Daoy (cell line): ENCODE data around the gene PCNX1. TPM values are rescaled to one million over a fixed set of nuclear protein-coding genes. Genes with fewer than 3 reads are reported as not detected.
"Not testable (repeated sequence)": the region's sequence is repeated elsewhere in the genome, so short reads cannot be mapped to it uniquely, and the experiment has no call there.

Experiments
- DNase-seq: peaks from one replicate; pipeline ENCODE4 v3.0.0-alpha.2; 2015; ENCODE audit warnings: low read depth
- total RNA-seq: library from RNA; depleted of rRNA; stranded (reverse); fragments of >200 nt; shearing (Covaris generic); gene quantifications from 2 replicates; pipeline ENCODE4 v1.2.3, GENCODE V29; 2014

The PCNX1 gene
- total RNA-seq, 1 experiment from 2014 or later, result 21.6 TPM

DNA sequence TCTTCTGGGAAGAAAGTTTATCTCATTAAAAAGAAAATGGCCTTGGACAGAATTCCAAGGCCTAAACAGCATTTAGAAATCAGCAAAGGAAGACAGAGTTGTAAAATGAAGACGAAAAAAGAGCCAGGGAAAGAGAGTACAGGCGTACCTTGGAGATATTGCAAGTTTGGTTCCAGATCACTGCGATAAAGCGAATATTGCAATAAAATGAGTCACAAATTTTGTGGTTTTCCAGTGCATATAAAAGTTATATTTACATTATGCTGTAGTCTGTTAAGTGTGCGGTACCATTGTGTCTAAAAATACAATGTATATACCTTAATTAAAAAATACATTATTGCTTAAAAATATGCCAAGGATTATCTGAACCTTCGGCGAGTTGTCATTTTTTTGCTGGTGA lies 9.0 kb downstream of the PCNX1 start:
- no peak for DNase-seq

DNA sequence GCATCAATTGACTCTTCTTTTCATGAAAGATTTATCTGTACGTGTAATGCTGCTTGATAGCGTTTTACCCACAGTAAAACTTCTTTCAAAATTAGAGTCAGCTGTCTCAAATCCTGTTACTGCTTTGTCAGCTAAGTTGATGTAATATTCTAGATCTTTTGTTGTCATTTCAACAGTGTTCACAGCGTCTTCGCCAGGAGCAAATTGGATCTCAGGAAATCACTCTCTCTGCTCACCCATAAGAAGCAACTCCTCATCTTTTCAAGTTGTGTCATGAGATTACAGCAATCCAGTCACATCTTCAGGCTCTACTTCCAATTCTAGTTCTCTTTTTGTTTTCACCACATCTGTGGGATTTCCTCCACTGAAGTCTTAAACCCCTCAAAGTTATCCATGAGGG lies 9.5 kb downstream of the PCNX1 start:
- DNase-seq, result no peak

DNA sequence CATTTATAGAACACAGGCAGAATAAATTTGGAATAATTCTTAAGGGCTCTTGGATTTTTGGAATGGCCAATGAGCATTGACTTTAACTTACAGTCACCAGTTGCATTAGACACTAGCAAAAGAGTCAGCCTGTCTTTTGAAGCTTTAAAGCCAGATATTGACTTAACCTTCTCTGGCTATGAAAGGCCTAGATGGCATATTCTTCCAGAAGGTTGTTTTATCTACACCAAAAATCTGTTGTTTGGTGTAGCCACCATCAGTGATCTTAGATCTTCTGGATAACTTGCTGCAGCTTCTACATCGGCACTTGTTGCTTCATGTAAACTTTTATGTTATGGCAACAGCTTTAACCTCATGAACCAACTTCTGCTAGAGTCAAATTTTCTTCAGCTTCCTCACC lies 10.4 kb downstream of the PCNX1 start:
- DNase-seq, result no peak

DNA sequence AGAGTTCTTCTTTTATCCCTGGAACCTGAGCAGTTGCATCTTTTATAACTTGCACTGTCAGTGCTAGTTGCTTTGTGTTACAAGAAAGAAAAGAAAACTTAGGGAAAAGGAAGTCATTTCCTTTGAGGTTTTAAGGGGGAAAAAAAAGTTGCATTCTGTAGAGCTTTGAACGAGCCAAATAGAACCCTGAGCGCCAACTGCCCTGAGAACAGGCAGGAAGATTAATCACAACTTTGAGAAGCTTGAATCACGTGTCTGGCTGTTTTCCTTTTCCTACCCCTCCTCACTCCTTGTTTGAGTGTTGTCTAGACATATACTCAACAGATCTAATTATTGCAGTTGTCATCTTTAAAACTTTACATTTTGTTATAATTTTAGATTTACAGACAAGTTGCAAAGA lies 12.5 kb downstream of the PCNX1 start:
- peak; percentile 63 for DNase-seq

DNA sequence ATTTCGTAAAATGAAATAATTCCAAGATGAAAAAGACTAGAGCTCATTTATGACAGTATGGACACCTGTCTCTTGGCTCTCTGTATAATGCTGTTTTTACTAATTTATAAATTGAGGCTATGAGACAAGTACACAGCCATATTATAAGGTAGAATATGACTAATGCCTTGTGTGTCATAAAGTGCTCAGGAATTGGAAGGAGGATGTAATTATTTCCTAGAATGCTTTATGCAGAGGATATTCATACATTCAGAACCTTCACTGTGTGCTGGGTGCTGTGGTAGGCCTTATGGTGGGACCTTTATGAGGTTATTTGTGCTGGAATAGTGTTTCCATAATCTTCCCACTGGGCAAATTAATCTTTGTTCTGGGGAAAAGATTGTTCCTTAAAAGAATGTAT lies 13.3 kb downstream of the PCNX1 start:
- DNase-seq, result no peak

DNA sequence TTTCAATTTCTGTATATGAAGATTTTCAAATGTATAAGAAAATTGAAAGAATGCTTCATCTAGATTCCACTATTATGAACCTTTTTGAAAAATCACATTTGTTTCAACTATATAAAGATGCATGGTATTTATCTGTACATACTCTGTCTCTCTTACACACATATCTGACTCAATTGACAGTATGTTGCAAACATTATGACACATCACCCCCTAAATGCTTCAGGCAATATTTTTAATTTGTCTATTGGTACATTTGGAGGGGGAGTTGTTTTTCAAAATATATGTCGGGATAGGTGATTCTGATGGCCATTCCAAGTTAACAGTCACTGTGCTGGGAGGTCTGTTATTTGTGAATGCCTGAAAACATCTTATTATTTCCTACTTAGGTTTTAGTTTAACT lies 14.4 kb downstream of the PCNX1 start:
- no peak for DNase-seq

DNA sequence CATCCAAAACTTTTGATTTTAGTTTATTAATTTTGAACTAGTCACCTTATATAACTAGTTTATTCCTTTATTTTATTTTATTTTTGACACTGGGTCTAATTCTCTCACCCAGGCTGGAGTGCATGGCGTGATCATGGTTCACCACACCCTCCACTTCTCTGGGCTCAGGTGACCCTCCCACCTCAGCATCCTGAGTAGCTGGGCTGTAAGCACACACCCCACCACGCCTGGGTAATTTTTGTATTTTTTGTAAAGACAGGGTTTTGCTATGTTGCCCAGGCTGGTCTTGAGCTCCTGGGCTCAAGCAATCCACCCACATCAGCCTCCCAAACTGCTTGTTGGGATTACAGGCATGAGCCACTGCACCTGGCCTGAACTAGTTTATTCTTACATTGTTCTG lies 17.3 kb downstream of the PCNX1 start:
- no peak for DNase-seq

DNA sequence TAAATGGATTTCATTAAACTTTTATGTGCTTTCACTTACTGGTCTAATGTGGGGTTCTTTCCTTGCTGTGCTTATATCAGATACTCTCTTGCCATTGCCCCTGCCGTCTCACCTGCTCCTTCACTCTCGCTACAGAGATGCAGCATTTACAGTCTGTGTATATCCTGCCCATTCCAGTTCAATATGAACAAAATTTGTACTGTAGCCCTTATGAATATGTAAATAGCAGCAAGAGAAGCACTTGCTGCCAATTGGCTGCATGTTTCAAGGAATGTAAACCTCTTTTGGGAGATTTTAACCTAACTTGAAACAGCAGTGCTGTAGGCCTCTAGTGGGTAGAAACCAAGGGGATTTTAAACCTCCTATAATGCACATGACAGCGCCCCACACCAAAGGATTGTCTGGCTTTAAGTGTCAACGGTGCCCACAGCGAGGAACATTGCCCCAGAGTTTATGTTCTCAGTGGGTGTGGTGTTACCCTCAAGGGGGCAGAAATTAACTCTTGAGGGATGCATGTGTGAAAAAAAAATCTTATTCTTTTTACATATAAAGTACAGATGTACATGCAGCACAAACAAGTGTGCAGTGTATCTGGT lies 19.1 kb downstream of the PCNX1 start:
- no peak for DNase-seq

DNA sequence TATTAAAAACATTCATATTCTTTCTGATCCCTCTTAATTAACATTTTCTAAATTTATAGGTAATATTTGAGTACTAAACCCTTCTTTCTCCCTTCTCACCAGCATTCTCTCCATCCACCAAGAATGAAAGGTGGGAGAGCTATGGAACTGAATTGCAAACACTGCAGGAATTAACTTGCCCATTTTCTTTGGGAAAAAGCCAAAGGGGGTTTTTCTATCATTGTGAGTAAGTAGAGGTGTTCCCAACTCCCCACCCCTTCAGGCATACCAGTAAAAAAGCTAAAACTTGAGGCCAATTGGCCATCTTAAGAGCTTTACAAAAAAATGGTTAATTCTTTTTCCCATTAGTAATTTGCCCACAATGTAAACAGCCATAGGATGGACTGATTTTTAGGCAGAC lies 23.7 kb downstream of the PCNX1 start:
- DNase-seq, result no peak

DNA sequence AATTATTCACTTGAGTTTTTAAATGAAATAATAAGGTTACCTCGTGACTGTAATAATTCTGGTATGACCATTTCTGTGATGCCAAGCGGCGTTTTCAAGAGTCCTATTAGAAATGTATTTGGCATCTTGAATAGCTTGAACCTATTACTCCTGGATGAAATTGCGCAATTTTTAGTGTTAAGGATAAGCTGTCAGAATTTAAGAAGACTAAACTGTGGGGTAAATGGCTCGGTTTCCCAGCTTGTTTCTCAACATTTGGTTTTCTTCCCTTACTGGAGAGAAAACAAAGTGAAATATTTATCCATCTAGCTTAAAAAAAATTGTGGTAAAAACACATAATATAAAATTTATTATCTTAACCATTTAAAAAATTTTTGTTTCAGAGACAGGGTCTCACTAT lies 26.8 kb downstream of the PCNX1 start:
- no peak for DNase-seq

DNA sequence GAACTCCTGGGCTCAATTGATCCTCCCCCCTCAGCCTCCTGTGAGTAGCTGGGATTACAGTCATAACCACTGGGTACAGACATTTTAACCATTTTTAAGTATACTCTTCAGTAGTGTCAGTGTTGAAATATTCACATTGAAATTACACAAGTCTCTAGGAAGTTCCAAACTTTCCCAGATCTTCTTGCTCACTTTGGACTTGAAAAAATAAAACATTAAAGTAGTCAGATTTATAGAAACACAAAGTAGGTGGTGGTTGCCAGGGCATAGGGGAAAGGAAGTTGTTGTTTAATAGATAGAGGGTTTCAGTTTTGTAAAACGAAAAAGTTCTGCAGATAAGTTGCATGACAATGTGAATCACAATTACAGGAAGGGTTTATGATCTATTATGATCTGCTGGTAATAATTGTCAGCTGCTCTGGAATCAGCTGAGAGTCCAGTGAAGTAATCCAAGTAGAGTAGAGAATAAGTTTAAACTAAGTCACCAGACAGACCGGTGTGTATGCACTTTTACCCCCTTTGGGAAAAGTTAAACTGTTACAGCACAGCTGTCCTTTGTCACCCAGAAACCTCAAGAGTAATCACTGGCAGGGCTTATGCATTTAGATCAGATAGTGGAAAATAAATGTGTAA lies 27.4 kb downstream of the PCNX1 start:
- no peak for DNase-seq

DNA sequence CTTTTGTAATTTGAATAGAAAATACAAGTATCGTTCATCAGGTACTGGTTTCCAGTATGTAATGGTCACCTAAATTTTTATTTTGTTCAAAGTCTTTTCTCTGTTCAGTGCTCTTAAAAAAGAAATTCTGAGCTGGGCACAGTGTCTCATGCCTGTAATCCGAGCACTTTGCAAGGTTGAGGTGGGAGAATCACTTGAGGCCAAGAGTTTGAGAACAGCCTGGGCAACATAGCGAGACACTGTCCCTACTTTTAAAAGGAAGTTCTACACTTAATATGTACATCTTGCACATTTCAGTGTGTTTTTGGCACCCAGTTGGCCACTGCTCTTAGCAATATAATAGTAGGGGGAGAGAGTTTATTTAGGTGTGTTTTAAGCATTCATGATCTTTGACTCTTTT lies 27.9 kb downstream of the PCNX1 start:
- DNase-seq, result no peak

DNA sequence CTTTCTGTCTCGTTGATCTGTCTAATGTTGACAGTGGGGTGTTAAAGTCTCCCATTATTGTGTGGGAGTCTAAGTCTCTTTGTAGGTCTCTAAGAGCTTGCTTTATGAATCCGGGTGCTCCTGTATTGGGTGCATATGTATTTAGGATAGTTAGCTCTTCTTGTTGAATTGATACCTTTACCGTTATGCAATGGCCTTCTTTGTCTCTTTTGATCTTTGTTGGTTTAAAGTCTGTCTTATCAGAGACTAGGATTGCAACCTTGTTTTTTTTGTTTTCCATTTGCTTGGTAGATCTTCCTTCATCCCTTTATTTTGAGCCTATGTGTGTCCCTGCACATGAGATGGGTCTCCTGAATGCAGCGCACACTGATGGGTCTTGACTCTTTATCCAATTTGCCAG lies 32.4 kb downstream of the PCNX1 start:
- DNase-seq, result not testable (repeated sequence)

DNA sequence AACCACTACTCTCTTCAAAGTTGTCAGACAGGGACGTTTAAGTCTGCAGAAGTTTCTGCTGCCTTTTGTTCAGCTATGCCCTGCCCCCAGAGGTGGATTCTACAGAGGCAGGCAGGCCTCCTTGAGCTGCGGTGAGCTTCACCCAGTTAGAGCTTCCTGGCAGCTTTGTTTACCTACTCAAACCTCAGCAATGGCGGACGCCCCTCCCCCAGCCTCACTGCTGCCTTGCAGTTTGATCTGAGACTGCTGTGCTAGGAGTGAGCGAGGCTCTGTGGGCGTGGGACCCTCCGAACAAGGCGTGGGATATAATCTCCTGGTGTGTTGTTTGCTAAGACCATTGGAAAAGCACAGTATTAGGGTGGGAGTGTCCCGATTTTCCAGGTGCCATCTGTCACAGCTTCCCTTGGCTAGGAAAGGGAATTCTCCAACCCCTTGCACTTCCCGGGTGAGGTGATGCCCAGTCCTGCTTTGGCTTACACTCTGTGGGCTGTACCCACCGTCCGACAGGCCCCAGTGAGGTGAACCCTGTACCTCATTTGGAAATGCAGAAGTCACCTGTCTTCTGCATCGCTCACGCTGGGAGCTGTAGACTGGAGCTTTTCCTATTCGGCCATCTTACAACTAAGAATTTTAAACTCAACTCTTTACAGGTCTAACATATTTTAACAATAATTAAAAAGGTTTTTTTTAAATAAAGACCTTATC lies 34.5 kb downstream of the PCNX1 start:
- DNase-seq, result not testable (repeated sequence)

DNA sequence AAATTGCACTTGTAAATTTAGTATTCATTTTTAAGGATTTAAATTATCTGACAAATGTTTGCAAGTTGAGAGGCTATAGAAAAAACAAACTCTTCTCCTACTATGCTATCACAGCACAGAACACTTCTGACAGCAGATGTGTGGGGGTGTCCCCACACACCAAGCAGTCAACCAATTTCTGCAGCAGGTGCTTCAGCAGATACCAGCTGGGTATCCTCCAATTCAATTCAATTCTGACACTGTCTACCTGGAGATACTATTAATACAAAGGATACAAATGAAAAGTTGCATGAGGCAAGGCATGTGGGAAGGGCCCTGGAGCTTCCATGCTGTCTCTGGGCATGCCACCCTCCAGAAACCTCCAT lies 35.1 kb downstream of the PCNX1 start:
- no peak for DNase-seq

DNA sequence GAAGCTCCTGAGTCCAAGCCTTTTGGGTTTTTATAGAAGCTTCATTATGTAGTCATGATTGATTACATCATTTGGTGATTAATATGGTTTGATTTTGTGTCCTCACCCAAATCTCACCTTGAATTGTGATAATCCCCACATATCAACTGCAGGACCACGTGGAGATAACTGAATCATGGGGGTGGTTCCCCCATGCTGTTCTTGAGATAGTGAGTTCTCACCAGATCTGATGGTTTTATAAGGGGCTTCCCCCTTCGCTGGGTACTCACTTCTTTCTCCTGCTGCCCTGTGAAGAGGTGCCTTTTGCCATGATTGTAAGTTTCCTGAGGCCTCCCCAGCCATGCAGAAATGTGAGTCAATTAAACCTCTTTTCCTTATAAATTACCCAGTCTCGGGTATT lies 35.5 kb downstream of the PCNX1 start:
- not testable (repeated sequence) for DNase-seq

DNA sequence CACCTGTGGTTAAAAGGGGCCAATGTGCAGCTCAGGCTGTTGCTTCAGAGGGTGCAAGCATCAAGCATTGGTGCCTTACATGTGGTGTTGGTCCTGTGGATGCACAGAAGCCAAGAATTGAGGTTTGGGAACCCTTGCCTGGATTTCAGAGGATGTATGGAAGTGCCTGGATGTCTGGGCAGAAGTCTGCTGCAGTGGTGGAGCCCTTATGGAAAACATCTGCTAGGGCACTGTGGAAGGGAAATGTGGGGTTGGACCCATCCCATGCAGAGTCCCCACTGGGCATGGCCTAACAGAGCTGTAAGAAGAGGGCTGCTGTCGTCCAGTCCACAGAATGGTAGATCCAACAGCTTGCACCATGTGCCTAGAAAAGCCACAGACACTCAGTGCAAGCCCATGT lies 36.6 kb downstream of the PCNX1 start:
- DNase-seq, result no peak

DNA sequence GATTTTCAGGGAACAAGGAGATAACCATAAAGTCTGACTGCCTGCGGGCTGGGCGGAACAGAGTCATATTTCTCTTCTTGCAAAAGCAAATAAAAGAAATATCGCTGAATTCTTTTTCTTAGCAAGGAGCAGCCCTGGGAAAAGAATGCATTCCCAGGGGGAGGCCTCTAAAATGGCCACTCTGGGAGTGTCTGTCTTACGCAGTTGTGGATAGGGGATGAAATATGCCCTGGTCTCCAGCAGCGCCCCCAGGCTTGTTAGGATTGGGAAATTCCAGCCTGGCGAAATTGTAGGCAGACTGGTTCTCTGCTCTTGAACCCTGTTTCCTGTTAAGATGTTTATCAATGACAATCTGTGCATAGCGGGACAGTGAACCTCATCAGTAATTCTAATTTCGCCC lies 40.5 kb downstream of the PCNX1 start:
- DNase-seq, result no peak

DNA sequence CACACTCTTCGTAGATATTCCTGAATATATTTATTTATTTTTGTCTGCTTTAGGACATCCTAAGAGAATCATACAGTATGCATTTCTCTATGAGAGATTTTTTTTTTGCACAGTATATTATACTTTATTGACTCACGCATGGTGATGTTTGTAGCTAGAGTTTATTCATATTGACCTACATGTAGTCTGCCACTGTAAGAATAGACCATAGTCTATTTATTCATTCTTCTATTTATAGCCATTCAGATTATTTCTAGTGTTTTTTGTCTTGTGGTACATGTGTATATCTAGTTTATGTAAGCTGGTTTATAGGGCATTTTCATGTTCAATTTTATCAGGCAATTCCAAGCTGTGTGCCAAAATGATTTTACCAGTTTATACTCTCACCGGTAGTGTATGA lies 45.2 kb downstream of the PCNX1 start:
- DNase-seq, result no peak

DNA sequence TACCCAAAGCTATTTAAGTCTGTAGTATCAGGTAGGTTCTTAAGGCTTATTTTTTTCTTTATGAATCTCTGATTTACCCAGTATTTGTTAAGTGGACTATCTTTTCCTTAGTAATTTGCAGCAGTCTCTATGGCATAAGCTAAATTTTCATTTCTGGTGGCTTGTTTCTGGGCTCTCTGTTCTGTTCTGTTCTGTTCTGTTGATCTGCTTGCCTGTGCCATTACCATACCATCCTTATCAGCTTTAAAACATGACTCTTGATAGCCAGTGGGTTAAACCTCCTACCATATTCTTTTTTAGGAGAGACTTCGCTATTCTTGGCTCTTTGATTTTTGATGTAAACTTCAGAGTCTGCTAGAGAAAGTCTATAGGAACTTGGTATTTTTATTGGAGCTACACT lies 46.8 kb downstream of the PCNX1 start:
- DNase-seq, result no peak

DNA sequence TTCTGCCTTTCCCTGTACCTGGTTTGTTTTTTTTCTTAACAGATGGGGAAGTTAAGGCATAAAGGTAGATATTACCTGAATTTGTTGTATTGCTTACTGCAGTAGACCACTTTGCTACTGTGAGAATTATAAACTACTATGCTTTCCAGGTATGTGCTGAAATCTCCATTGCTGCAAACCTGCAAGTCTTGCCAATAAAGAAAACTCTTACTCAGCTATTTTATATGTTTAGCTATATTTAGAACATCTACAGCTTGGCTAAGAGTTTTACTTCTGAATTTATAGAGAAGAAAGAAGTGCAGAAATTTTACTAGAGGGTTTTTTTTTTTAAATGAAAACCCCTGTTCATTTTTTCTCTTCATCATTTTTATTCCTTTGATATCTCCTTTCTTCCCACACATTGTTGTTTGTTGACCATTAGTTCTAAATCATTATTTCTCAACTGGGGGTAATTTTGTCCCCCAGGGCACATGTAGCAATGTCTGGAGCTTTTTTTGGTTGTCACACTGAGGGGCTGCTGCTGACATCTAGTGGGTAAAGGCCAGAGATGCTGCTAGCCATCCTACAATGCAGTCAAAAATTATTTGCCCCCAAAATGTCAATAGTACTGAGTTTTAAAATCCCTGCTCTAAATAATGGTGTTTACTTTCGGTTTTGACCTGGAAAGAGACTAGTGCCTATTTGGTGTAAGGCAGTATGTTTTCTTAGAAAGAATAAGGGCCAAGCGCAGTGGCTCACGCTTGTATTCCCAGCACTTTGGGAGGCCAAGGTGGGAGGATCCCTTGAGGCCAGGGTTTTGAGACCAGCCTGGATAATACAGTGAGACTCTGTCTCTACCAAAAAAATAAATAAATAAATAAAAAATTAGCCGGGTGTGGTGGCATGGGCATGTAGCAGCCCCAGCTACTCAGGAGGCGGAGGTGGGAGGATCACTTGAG lies 48.6 kb downstream of the PCNX1 start:
- peak; percentile 33 for DNase-seq

DNA sequence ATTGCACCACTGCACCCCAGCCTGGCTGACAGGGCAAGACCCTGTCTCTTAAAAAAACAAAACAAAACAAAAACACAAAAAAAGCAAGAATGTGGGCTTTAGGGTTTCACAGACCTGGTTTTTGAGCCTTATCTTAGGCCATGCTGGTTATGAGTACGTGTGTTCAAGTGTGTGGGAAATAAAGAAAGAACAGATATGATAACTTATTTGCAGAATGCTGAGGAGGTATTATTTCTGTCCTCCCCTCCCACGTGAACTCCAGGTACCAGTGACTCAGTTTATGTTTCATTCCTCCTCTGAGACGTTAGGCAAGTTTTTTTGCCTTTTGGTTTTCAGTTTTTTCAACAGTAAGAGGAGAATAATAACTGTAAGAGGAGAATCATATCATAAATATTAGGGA lies 49.3 kb downstream of the PCNX1 start:
- no peak for DNase-seq
